GM12864 (cell line): Measurements from ENCODE around the gene SCNN1B.

Experiments
- DNase-seq: peaks from one replicate; pipeline ENCODE4 v3.0.0-alpha.2; 2011; ENCODE audit warnings: low read depth
- H3K4me3 ChIP-seq: 2 replicates; pipeline ENCODE4 v1.5.1; 2011; ENCODE audit warnings: mild to moderate bottlenecking, low read depth, low read length, control low read depth
- CTCF ChIP-seq: IDR thresholded peaks from 2 replicates; pipeline ENCODE4 v1.5.1; 2011; ENCODE audit warnings: low read depth, mild to moderate bottlenecking, moderate library complexity, low read length, control low read depth, inconsistent platforms; ENCODE audit errors: missing control alignments

Gene SCNN1B

GRCh38 chr16:23339787-23340186 is 37.7 kb downstream of the SCNN1B start:
- DNase-seq, result no peak
- no peak overlapping the region for H3K4me3 ChIP-seq
- no peak for TF ChIP-seq CTCF

- TF ChIP-seq CTCF, result no peak
- no peak overlapping the region for H3K4me3 ChIP-seq
These were observed 40.1 kb downstream of the SCNN1B start for GRCh38 chr16:23342083-23342640.

GRCh38 chr16:23343643-23344612 is 41.8 kb downstream of the SCNN1B start:
- no peak for TF ChIP-seq CTCF
- no peak overlapping the region for H3K4me3 ChIP-seq
- no peak for DNase-seq

More at GRCh38 chr16:23342083-23342640, 40.1 kb downstream of the SCNN1B start:
- DNase-seq, result no peak

GRCh38 chr16:23345237-23345636 is 43.1 kb downstream of the SCNN1B start:
- no peak for TF ChIP-seq CTCF
- DNase-seq, result no peak
- H3K4me3 ChIP-seq, result no peak overlapping the region

GRCh38 chr16:23348579-23349469 is 46.7 kb downstream of the SCNN1B start:
- peak; percentile 17 for TF ChIP-seq CTCF
- no peak for DNase-seq
- H3K4me3 ChIP-seq, result no peak overlapping the region

GRCh38 chr16:23351360-23351759 is 49.3 kb downstream of the SCNN1B start:
- no peak for DNase-seq
- no peak overlapping the region for H3K4me3 ChIP-seq
- TF ChIP-seq CTCF, result no peak
